ENCODE measurements around the gene USP6NL. TPM values are rescaled to one million over a fixed set of nuclear protein-coding genes. Genes with fewer than 3 reads are reported as not detected.

Gene USP6NL
- total and polyA plus RNA-seq, 2 of the 8 experiments (the other 6 are each of a cell fraction or from before 2014, with no cell fraction given) = 10.9 to 28.8 TPM

GRCh38 chr10:11578802-11579255, 32.6 kb downstream of the USP6NL start (continued):
- no peak for TF ChIP-seq TBP (IDR thresholded peaks at IDR 0.05; ENCODE audit: low read depth, low read length)
- TF ChIP-seq BRCA1 (IDR thresholded peaks at IDR 0.05; ENCODE audit: low read depth, low read length) = no peak
- TF ChIP-seq RBBP5 (IDR thresholded peaks at IDR 0.05; ENCODE audit: borderline replicate concordance, low read depth, low read length) = no peak
- TF ChIP-seq CTBP2 (IDR thresholded peaks at IDR 0.05; ENCODE audit: borderline replicate concordance, insufficient read depth, insufficient read length, low read length) = no peak
- TF ChIP-seq CHD1 (IDR thresholded peaks at IDR 0.05; ENCODE audit: low read depth, low read length) = no peak
- TF ChIP-seq CEBPB (IDR thresholded peaks at IDR 0.05; ENCODE audit: low read depth, low read length) = no peak
